NCI-H510A treated with DMSO at 0.1 percent for 48 hours (cell line): ENCODE results near the gene BTBD2.
"Not testable (repeated sequence)": the region's sequence is repeated elsewhere in the genome, so short reads cannot be mapped to it uniquely, and the experiment has no call there.

Experiments
- DNase-seq: peaks from one replicate; lab custom pipeline; 2025; lab: John Stamatoyannopoulos, UW

The BTBD2 gene

GRCh38 chr19:2014131-2014571 is 1.4 kb downstream of the BTBD2 start:
- DNase-seq = no peak

GRCh38 chr19:2013683-2013961 is 1.9 kb downstream of the BTBD2 start:
- no peak for DNase-seq

- no peak for DNase-seq
Measured at GRCh38 chr19:2012941-2013682, 2.4 kb downstream of the BTBD2 start.

- DNase-seq = no peak
Measured at GRCh38 chr19:2011169-2011568, 4.3 kb downstream of the BTBD2 start.

GRCh38 chr19:2010135-2010668 is 5.3 kb downstream of the BTBD2 start:
- DNase-seq = no peak

- no peak for DNase-seq
Measured at GRCh38 chr19:2003874-2004273, 11.6 kb downstream of the BTBD2 start.

GRCh38 chr19:1999856-2000515 is 15.5 kb downstream of the BTBD2 start:
- no peak for DNase-seq

- no peak for DNase-seq
Measured at GRCh38 chr19:1998712-1999708, 16.5 kb downstream of the BTBD2 start.

- no peak for DNase-seq
Measured at GRCh38 chr19:1997353-1998233, 17.9 kb downstream of the BTBD2 start.

- DNase-seq = no peak
Measured at GRCh38 chr19:1992759-1993260, 22.7 kb downstream of the BTBD2 start.

- no peak for DNase-seq
Measured at GRCh38 chr19:1991018-1991913, 24.2 kb downstream of the BTBD2 start.

GRCh38 chr19:1990230-1991017 is 25.1 kb downstream of the BTBD2 start:
- no peak for DNase-seq

- no peak for DNase-seq
Measured at GRCh38 chr19:1989513-1990229, 25.8 kb downstream of the BTBD2 start.

GRCh38 chr19:1988464-1988863 is 27.1 kb downstream of the BTBD2 start:
- not testable (repeated sequence) for DNase-seq

- DNase-seq = no peak
Measured at GRCh38 chr19:1987197-1988187, 28.0 kb downstream of the BTBD2 start.

- DNase-seq = no peak
Measured at GRCh38 chr19:1986357-1987162, 29.0 kb downstream of the BTBD2 start.
